Hepatocyte (in vitro differentiated cells): ENCODE results near the gene MED13L. TPM values are rescaled to one million over a fixed set of nuclear protein-coding genes. Genes with fewer than 3 reads are reported as not detected.

ENCODE experiments used
- DNase-seq: peaks from one replicate; pipeline ENCODE4 v3.0.0-alpha.2; 2016; ENCODE audit warnings: low spot score
- H2AFZ ChIP-seq: fragments of 200-600 bp; sonication (generic); 2 replicates; pipeline ENCODE4 v1.6.0; 2016; ENCODE audit warnings: antibody characterized with exemption, mild to moderate bottlenecking
- H3K27ac ChIP-seq: fragments of 200-600 bp; sonication (generic); 2 replicates; pipeline ENCODE4 v1.5.1; 2016; ENCODE audit warnings: mild to moderate bottlenecking
- H3K27me3 ChIP-seq: fragments of 200-600 bp; sonication (generic); 2 replicates; pipeline ENCODE4 v1.6.1; 2016
- H3K36me3 ChIP-seq: fragments of 200-600 bp; sonication (generic); replicated peaks from 2 replicates; pipeline ENCODE4 v1.5.1; 2016; ENCODE audit warnings: low read depth; ENCODE audit not compliant: insufficient read depth
- H3K4me1 ChIP-seq: fragments of 200-600 bp; sonication (generic); 2 replicates; pipeline ENCODE4 v1.5.1; 2016; ENCODE audit warnings: mild to moderate bottlenecking, moderate library complexity; ENCODE audit not compliant: insufficient read depth
- H3K4me2 ChIP-seq: fragments of 200-600 bp; sonication (generic); 2 replicates; pipeline ENCODE4 v1.6.0; 2016
- H3K4me3 ChIP-seq: fragments of 200-600 bp; sonication (generic); 2 replicates; pipeline ENCODE4 v1.5.1; 2016; ENCODE audit warnings: mild to moderate bottlenecking
- H3K79me2 ChIP-seq: fragments of 200-600 bp; sonication (generic); 2 replicates; pipeline ENCODE4 v1.6.0; 2017; ENCODE audit warnings: mild to moderate bottlenecking
- H3K9me2 ChIP-seq: fragments of 200-600 bp; sonication (generic); replicated peaks from 2 replicates; pipeline ENCODE4 v1.6.0; 2017; ENCODE audit warnings: mild to moderate bottlenecking; ENCODE audit not compliant: insufficient read depth
- H3K9me3 ChIP-seq: fragments of 200-600 bp; sonication (generic); 2 replicates; pipeline ENCODE4 v1.5.1; 2016; ENCODE audit warnings: low read depth, mild to moderate bottlenecking
- H4K20me1 ChIP-seq: fragments of 200-600 bp; sonication (generic); 2 replicates; pipeline ENCODE4 v1.6.0; 2016; ENCODE audit warnings: mild to moderate bottlenecking; ENCODE audit not compliant: insufficient read depth, poor library complexity, severe bottlenecking
- CTCF ChIP-seq: fragments of 200-600 bp; sonication (generic); IDR thresholded peaks from 2 replicates; pipeline ENCODE4 v1.5.1; 2016; ENCODE audit warnings: antibody characterized with exemption, mild to moderate bottlenecking; ENCODE audit not compliant: poor library complexity
- EZH2 ChIP-seq: fragments of 200-600 bp; sonication (generic); IDR thresholded peaks from 2 replicates; pipeline ENCODE4 v1.6.1; 2016; ENCODE audit warnings: antibody characterized with exemption, mild to moderate bottlenecking, borderline replicate concordance
- EZH2phosphoT487 ChIP-seq: fragments of 200-600 bp; sonication (generic); IDR thresholded peaks from one replicate; pipeline ENCODE4 v1.6.1; 2018; ENCODE audit warnings: antibody characterized with exemption, mild to moderate bottlenecking, low read depth, moderate library complexity; ENCODE audit not compliant: unreplicated experiment, severe bottlenecking
- WGBS: methylation state at CpG from one replicate; pipeline ENCODE4 v1.1.6; 2016; ENCODE audit warnings: low lambda C conversion rate; ENCODE audit errors: missing lambda C conversion rate; 5-methylcytosine and 5-hydroxymethylcytosine counted together
- microRNA counts: library from miRNA; unstranded; fragments of <30 nt; microRNA quantifications from one replicate; lab custom pipeline; 2017
- microRNA-seq: library from miRNA; unstranded; fragments of <30 nt; microRNA quantifications from one replicate; pipeline ENCODE4, GENCODE V29; 2017
- polyA plus RNA-seq: library from polyadenylated mRNA; unstranded; fragments of >200 nt; fragmentation: Nextera tagmentation; extraction: Ambion mirVana; gene quantifications from 2 replicates; pipeline ENCODE4 v1.2.1, GENCODE V29; 2016
- small RNA-seq: library from RNA; depleted of rRNA; stranded (forward); fragments of <200 nt; gene quantifications from one replicate; pipeline ENCODE3, GENCODE V24; 2014
- total RNA-seq: library from RNA; depleted of rRNA; stranded (reverse); fragments of >200 nt; gene quantifications from 2 replicates; pipeline ENCODE4 v1.2.3, GENCODE V29; 2014

MED13L gene
- total and polyA plus RNA-seq, 2 experiments from 2014 or later: 23.7 to 135 TPM

GRCh38 chr12:115911360-115911759 lies 366.1 kb downstream of the MED13L start:
- no peak for TF ChIP-seq EZH2phosphoT487
- TF ChIP-seq CTCF: no peak
- no peak for TF ChIP-seq EZH2
- Histone ChIP-seq H3K79me2 (no peaks in the 10 kb centered on the region), H3K4me2 (no peak overlapping the region), H2AFZ (no peak overlapping the region), H4K20me1 (no peaks in the 10 kb centered on the region), H3K4me1 (no peaks in the 10 kb centered on the region), H3K27me3 (no peaks in the 10 kb centered on the region), H3K9me2 (no peaks in the 10 kb centered on the region), H3K4me3 (no peak overlapping the region), H3K36me3 (no peaks in the 10 kb centered on the region), H3K27ac (no peak overlapping the region), H3K9me3 (no peaks in the 10 kb centered on the region)
- 87% methylated on average over 1 of the region's 1 CpG for WGBS
- no peak for DNase-seq

- Histone ChIP-seq H3K9me2 (no peaks in the 10 kb centered on the region), H4K20me1 (no peaks in the 10 kb centered on the region), H3K27ac (no peak overlapping the region), H3K4me1 (no peaks in the 10 kb centered on the region), H3K27me3 (no peaks in the 10 kb centered on the region), H2AFZ (no peak overlapping the region), H3K4me3 (no peak overlapping the region), H3K4me2 (no peak overlapping the region), H3K36me3 (no peaks in the 10 kb centered on the region), H3K9me3 (no peaks in the 10 kb centered on the region), H3K79me2 (no peaks in the 10 kb centered on the region)
- DNase-seq: no peak
- TF ChIP-seq CTCF (no peak), EZH2phosphoT487 (no peak), EZH2 (no peak)
- WGBS: 21% methylated on average over 5 of the region's 5 CpGs
Measured at GRCh38 chr12:115910057-115910456, 367.4 kb downstream of the MED13L start.

MicroRNAs encoded within 50 kb of the gene (microRNA counts, 767-probe panel; counts per million panel counts)
- microRNA hsa-miR-620 (lab: Ali Mortazavi, UCI): not detected

Small RNAs within 50 kb of the gene (microRNA-seq; reads per million reads assigned to microRNA genes)
- gene MIR620: not detected

Small RNAs within 50 kb of the gene (small RNA-seq; reads per million reads assigned to genes)
- gene MIR620 (not detected), gene RNU6-1188P (not detected), gene SNRPGP18 (not detected)
